ENCODE data around the gene STK25. TPM values are rescaled to one million over a fixed set of nuclear protein-coding genes. Genes with fewer than 3 reads are reported as not detected.

The STK25 gene
- total and polyA plus RNA-seq, 2 of the 8 experiments (the other 6 are each of a cell fraction or from before 2014, with no cell fraction given), result 159 to 546 TPM

DNA sequence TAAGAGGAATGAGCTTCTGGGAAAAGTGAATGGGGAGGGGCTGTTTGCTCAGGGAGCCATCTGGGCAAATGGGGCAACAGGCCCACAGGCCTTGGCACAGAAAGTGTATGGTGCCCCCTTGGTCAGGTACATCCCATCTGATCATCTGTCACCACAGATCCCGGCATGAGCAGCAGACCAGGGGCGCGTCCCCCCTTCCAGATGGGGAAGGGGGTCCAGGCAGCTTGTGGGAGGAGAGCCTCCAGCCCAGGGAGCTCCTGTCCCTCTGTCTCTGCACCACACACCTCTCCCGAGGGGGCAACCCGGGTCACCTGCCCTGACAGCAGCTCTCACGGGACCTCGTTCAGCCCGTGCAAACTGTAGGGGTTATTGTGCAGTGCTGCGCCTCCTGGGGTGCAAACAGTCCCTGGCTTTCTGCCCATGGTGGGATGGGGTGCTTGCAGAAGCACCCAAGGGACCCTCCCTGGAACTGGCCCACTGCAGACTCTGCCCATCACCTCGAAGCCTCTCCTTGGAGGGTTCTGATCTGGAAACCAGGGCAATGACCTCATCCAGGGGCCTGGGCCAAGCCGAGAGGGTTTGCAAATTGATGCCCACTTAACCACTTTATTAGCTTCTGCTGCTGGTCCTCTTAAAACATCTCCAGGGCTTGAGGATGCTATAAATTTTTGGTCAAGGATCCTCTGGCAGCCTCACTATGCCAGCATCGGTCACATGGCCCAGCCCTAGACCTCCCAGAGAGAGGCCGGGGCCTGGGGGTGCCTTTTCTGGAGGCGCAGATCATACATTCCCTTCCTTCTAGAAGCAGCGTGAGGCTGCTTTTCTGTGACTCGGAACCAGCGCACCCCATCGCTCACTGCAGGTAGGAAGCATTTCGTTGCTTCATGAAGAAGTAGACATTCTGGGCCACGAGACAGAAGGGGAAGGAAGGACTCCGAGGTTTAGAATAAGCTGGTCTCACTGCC, 42.5 kb upstream of the STK25 start:
- 90% methylated on average over 18 of the region's 21 CpGs; no CpG with 5 or more reads in 1 of the 2 experiments for WGBS, 2 experiments (ENCODE audit: extremely low coverage in 1 of 2, insufficient coverage in 1 of 2, insufficient read length in 1 of 2, insufficient replicate concordance in 2 of 2, low coverage in 1 of 2, low lambda C conversion rate in 2 of 2, missing lambda C conversion rate in 1 of 2)
- H2BK15ac ChIP-seq (ENCODE audit: low read length), result no peak overlapping the region
- FAIRE-seq, result no peak
- no peak for TF ChIP-seq FOSL1 (IDR thresholded peaks at IDR 0.05; ENCODE audit: insufficient read depth, low read depth, low read length)
- TF ChIP-seq POLR2AphosphoS5 (IDR thresholded peaks at IDR 0.05; ENCODE audit: low read depth, low read length), result no peak
- TF ChIP-seq NANOG (IDR thresholded peaks at IDR 0.05; ENCODE audit: insufficient read depth, low read depth, low read length, poor library complexity, severe bottlenecking), result no peak
- TF ChIP-seq RBBP5 (IDR thresholded peaks at IDR 0.05; ENCODE audit: borderline replicate concordance, low read depth, low read length), result no peak
- TF ChIP-seq CREB1 (IDR thresholded peaks at IDR 0.05), result no peak
- TF ChIP-seq SIRT6 (IDR thresholded peaks at IDR 0.05; ENCODE audit: low read length), result no peak
- no peak for TF ChIP-seq BACH1 (IDR thresholded peaks at IDR 0.05; ENCODE audit: low read length)
- TF ChIP-seq CEBPB (IDR thresholded peaks at IDR 0.05; ENCODE audit: low read depth, low read length), result no peak
- no peak for TF ChIP-seq POLR2A (IDR thresholded peaks at IDR 0.05; ENCODE audit: control extremely low read depth in 1 of 2, low read depth in 2 of 2, low read length in 2 of 2)
- TF ChIP-seq, protein P1, sequence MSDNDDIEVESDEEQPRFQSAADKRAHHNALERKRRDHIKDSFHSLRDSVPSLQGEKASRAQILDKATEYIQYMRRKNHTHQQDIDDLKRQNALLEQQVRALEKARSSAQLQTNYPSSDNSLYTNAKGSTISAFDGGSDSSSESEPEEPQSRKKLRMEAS (IDR thresholded peaks at IDR 0.05), result no peak
- TF ChIP-seq TBP (IDR thresholded peaks at IDR 0.05; ENCODE audit: low read depth, low read length), result no peak
- TF ChIP-seq CBX8 (IDR thresholded peaks at IDR 0.05; ENCODE audit: borderline replicate concordance, low read depth, low read length), result no peak
- no peak for TF ChIP-seq CHD1 (IDR thresholded peaks at IDR 0.05; ENCODE audit: low read depth, low read length)

More for the DNA sequence above, 42.5 kb upstream of the STK25 start:
- Histone ChIP-seq H3K4ac (replicated peaks; ENCODE audit: insufficient read length, low read depth, low read length) (no peak overlapping the region), H2BK5ac (ENCODE audit: low read depth, low read length) (no peak overlapping the region), H4K91ac (replicated peaks; ENCODE audit: insufficient read length, low read length) (no peak overlapping the region), H3K56ac (replicated peaks; ENCODE audit: insufficient read length, low read depth, low read length) (no peak overlapping the region), H2BK12ac (ENCODE audit: low read depth, low read length) (no peak overlapping the region), H3K18ac (ENCODE audit: extremely low read depth, low read length) (no peak overlapping the region), H3K36me3 (ENCODE audit: control insufficient read depth in 2 of 4, insufficient read depth in 4 of 4, low read length in 3 of 4) (no peaks in the 10 kb centered on the region), H3K79me1 (ENCODE audit: low read depth, low read length) (no peaks in the 10 kb centered on the region), H3K27me3 (replicated peaks in 1 of 4; ENCODE audit: control insufficient read depth in 3 of 4, extremely low read depth in 1 of 4, insufficient read depth in 3 of 4, low read length in 3 of 4) (peaks cover 0 to 5% (median 0%) of the 10 kb centered on the region in 4 experiments; a peak in 3 of 7 replicates), H3K23ac (ENCODE audit: insufficient read length) (no peak overlapping the region), H3K4me2 (ENCODE audit: insufficient read depth in 1 of 2, low read depth in 2 of 2, low read length in 2 of 2) (no peak overlapping the region), H4K5ac (ENCODE audit: insufficient read length, low read depth, low read length) (no peak overlapping the region), H2BK20ac (ENCODE audit: low read length) (no peak overlapping the region), H3K4me1 (replicated peaks in 1 of 4; ENCODE audit: control insufficient read depth in 3 of 4, insufficient read depth in 4 of 4, low read length in 3 of 4) (peaks cover 0 to 4% (median 1%) of the 10 kb centered on the region in 4 experiments; a peak in 4 of 7 replicates), H3K9ac (replicated peaks in 1 of 4; ENCODE audit: extremely low read depth in 1 of 4, low read depth in 3 of 4, low read length in 3 of 4) (no peak overlapping the region), H3K9me3 (ENCODE audit: insufficient read depth in 2 of 2, low read depth in 1 of 2, low read length in 1 of 2) (no peaks in the 10 kb centered on the region), H3K23me2 (ENCODE audit: low read depth, low read length) (peaks cover 5% of the 10 kb centered on the region; the same call in 1 of the 2 replicates), H3K4me3 (ENCODE audit: extremely low read depth in 1 of 4, insufficient read depth in 2 of 4, low read depth in 3 of 4, low read length in 4 of 4) (no peak overlapping the region), H4K8ac (ENCODE audit: extremely low read depth, insufficient read depth, low read length) (0 out of 2 replicates have a peak overlapping the region, but pooled peaks have one; percentile 38), H4K20me1 (replicated peaks in 1 of 2; ENCODE audit: control insufficient read depth in 1 of 2, insufficient read depth in 2 of 2, low read length in 2 of 2) (peaks cover 0 to under 1% of the 10 kb centered on the region in 2 experiments), H3K79me2 (ENCODE audit: control insufficient read depth in 1 of 2, insufficient read depth in 2 of 2, low read length in 2 of 2) (no peaks in the 10 kb centered on the region), H2AFZ (ENCODE audit: low read length) (no peak overlapping the region), H2AK5ac (ENCODE audit: low read depth, low read length) (no peak overlapping the region; the same call in 1 of the 2 replicates), H2BK120ac (replicated peaks; ENCODE audit: low read depth, low read length) (no peak overlapping the region), H3K27ac (ENCODE audit: low read depth, low read length) (no peak overlapping the region), H3K14ac (ENCODE audit: insufficient read length) (no peak overlapping the region)
- ChIA-PET CTCF (ENCODE audit: partially characterized antibody) (interaction anchor here (0.6 to 1.7 kb wide), 3 partner anchors 13 to 123 kb away, joined by 3 to 4 read pairs (median 3); no protein-coding TSS in a partner anchor), POLR2A (ENCODE audit: partially characterized antibody) (no interaction called here)
- DNase-seq (ENCODE audit: low read depth in 1 of 2, low spot score in 2 of 2), result no peak
